H1 (cell line): ENCODE results near the gene SMOC2. TPM values are rescaled to one million over a fixed set of nuclear protein-coding genes. Genes with fewer than 3 reads are reported as not detected.

Experiments
- ATF2 ChIP-seq: IDR thresholded peaks from 2 replicates; pipeline ENCODE4 v1.6.1; 2012; ENCODE audit warnings: low read length, inconsistent platforms
- ATF3 ChIP-seq: IDR thresholded peaks from 2 replicates; pipeline ENCODE4 v1.6.1; 2011; ENCODE audit warnings: low read depth, mild to moderate bottlenecking, low read length; ENCODE audit not compliant: insufficient read depth
- BACH1 ChIP-seq: IDR thresholded peaks from 2 replicates; pipeline ENCODE4 v1.6.1; 2012; ENCODE audit warnings: low read length, improper control_type of control experiment
- BCL11A ChIP-seq, 2 experiments: IDR thresholded peaks; one replicate each; pipeline ENCODE4 v1.6.1; 2011; ENCODE audit warnings: low read depth in 2 of 2, low read length in 2 of 2, mild to moderate bottlenecking in 2 of 2
- CBX8 ChIP-seq: fragments of 300-800, 300-1000 bp; sonication (generic); IDR thresholded peaks from 2 replicates; pipeline ENCODE4 v1.7.1; 2016; ENCODE audit warnings: low read depth, low read length, borderline replicate concordance
- HDAC2 ChIP-seq, 2 experiments: fragments of 300-600 bp in 1 of 2; sonication (generic) in 1 of 2; IDR thresholded peaks; 2 replicates each; pipeline ENCODE4 v1.6.1; 2011 to 2012; ENCODE audit warnings: low read depth in 2 of 2, low read length in 2 of 2, mild to moderate bottlenecking in 2 of 2, moderate library complexity in 2 of 2, borderline replicate concordance in 1 of 2, inconsistent platforms in 1 of 2
- KDM4A ChIP-seq: IDR thresholded peaks from one replicate; pipeline ENCODE4 v1.7.1; 2012; ENCODE audit warnings: low read depth, mild to moderate bottlenecking, moderate library complexity, low read length, inconsistent platforms; ENCODE audit not compliant: severe bottlenecking
- NRF1 ChIP-seq: IDR thresholded peaks from 2 replicates; pipeline ENCODE4 v1.6.1; 2011; ENCODE audit warnings: mild to moderate bottlenecking, low read depth, low read length, improper control_type of control experiment
- PHF8 ChIP-seq: fragments of 200-600 bp; sonication (generic); conservative IDR thresholded peaks from 2 replicates; pipeline ENCODE4 v1.7.1; 2012; ENCODE audit warnings: low read depth, mild to moderate bottlenecking, inconsistent platforms, low read length, moderate library complexity
- POLR2AphosphoS5 ChIP-seq: IDR thresholded peaks from 2 replicates; pipeline ENCODE4 v1.6.1; 2011; ENCODE audit warnings: low read depth, low read length
- RFX5 ChIP-seq: IDR thresholded peaks from 2 replicates; pipeline ENCODE4 v1.6.1; 2011; ENCODE audit warnings: low read depth, low read length, improper control_type of control experiment, borderline replicate concordance
- RNF2 ChIP-seq: fragments of 200-900, 300-1000 bp; sonication (generic); IDR thresholded peaks from 2 replicates; pipeline ENCODE4 v1.7.1; 2016; ENCODE audit warnings: borderline replicate concordance, low read depth, mild to moderate bottlenecking, antibody characterized with exemption, low read length; ENCODE audit not compliant: poor library complexity, severe bottlenecking; ENCODE audit errors: missing control alignments
- RXRA ChIP-seq: IDR thresholded peaks from 2 replicates; pipeline ENCODE4 v1.6.1; 2011; ENCODE audit warnings: low read depth, mild to moderate bottlenecking, low read length, moderate library complexity; ENCODE audit not compliant: insufficient read depth
- SAP30 ChIP-seq: fragments of 300-600 bp; sonication (generic); IDR thresholded peaks from 2 replicates; pipeline ENCODE4 v1.7.1; 2012; ENCODE audit warnings: low read length, moderate library complexity, mild to moderate bottlenecking, inconsistent platforms; ENCODE audit not compliant: insufficient read depth, insufficient replicate concordance
- SIRT6 ChIP-seq: IDR thresholded peaks from one replicate; pipeline ENCODE4 v1.7.1; 2012; ENCODE audit warnings: low read length, inconsistent platforms
- SP2 ChIP-seq: IDR thresholded peaks from 2 replicates; pipeline ENCODE4 v1.6.1; 2012; ENCODE audit warnings: mild to moderate bottlenecking, low read length, inconsistent platforms
- SUZ12 ChIP-seq: fragments of 200-600 bp; sonication (generic); IDR thresholded peaks from 2 replicates; pipeline ENCODE4 v1.6.1; 2012; ENCODE audit warnings: mild to moderate bottlenecking, inconsistent platforms, low read length, moderate library complexity, mixed read lengths
- TAF1 ChIP-seq: IDR thresholded peaks from 2 replicates; pipeline ENCODE4 v1.6.1; 2011; ENCODE audit warnings: mild to moderate bottlenecking, low read depth, low read length
- TAF7 ChIP-seq: optimal IDR thresholded peaks from 2 replicates; pipeline ENCODE3; 2011; ENCODE audit warnings: low read depth, mild to moderate bottlenecking, inconsistent platforms, low read length, moderate library complexity, borderline replicate concordance
- TCF12 ChIP-seq: IDR thresholded peaks from 2 replicates; pipeline ENCODE4 v1.6.1; 2011; ENCODE audit warnings: low read depth, mild to moderate bottlenecking, low read length
- TEAD4 ChIP-seq: IDR thresholded peaks from 2 replicates; pipeline ENCODE4 v1.6.1; 2012; ENCODE audit warnings: low read depth, low read length, inconsistent platforms, mixed read lengths
- YY1 ChIP-seq: IDR thresholded peaks from 2 replicates; pipeline ENCODE4 v1.6.1; 2011; ENCODE audit warnings: low read depth, mild to moderate bottlenecking, low read length
- polyA plus RNA-seq, 7 experiments: library from polyadenylated mRNA; depleted of rRNA in 3 of 7; stranded (reverse) in 5 of 7; unstranded in 2 of 7; fragments of >200 nt in 5 of 7; fragments of 200-250 nt in 2 of 7; gene quantifications; 1 replicate in 5 of 7; 2 replicates in 1 of 7; 4 replicates in 1 of 7; pipeline versions ENCODE4 v1.2.1 to v1.2.3, GENCODE V29; 2011 to 2013; ENCODE audit warnings: missing spikeins in 2 of 7, mixed read lengths in 2 of 7
- total RNA-seq: library from RNA; stranded (reverse); fragmentation: NEBNext Ultra II Directional; extraction: Animal tissue kit (Norgen Biotek cat#: 25700); gene quantifications from 2 replicates; pipeline ENCODE4 v1.2.1, GENCODE V29; 2021

SMOC2 gene
- total and polyA plus RNA-seq, 2 of the 8 experiments (the other 6 are each of a cell fraction or from before 2014, with no cell fraction given): 7.7 to 8.5 TPM

GRCh38 chr6:168540713-168541291 is 99.8 kb downstream of the SMOC2 start (continued):
- no peak for TF ChIP-seq RNF2
- TF ChIP-seq TEAD4: no peak
- TF ChIP-seq NRF1: no peak
- no peak for TF ChIP-seq SP2
- no peak for TF ChIP-seq RFX5
- TF ChIP-seq BACH1: no peak
- no peak for TF ChIP-seq RXRA
- no peak for TF ChIP-seq CBX8
- TF ChIP-seq SUZ12: no peak
- no peak for TF ChIP-seq PHF8
- TF ChIP-seq HDAC2 (IDR thresholded peaks at IDR 0.05; ENCODE audit: borderline replicate concordance in 1 of 2, low read depth in 2 of 2, low read length in 2 of 2): 0 out of 4 replicates have a peak, but pooled peaks of 1 of the 2 experiments have one; percentile 30
- no peak for TF ChIP-seq KDM4A
- TF ChIP-seq ATF3: no peak
- TF ChIP-seq BCL11A (IDR thresholded peaks at IDR 0.05; ENCODE audit: low read depth in 2 of 2, low read length in 2 of 2): no peak
- no peak for TF ChIP-seq TAF7
- no peak for TF ChIP-seq YY1
- no peak for TF ChIP-seq SIRT6
- 0 out of 2 replicates have a peak, but pooled peaks have one; percentile 65 for TF ChIP-seq ATF2
- no peak for TF ChIP-seq TCF12
- peak; percentile 31; the same call in 1 of the 2 replicates for TF ChIP-seq POLR2AphosphoS5
- TF ChIP-seq SAP30: no peak
- TF ChIP-seq TAF1: 0 out of 2 replicates have a peak, but pooled peaks have one; percentile 14
